GM18868 (cell line): ENCODE data around the gene HINFP.
"Not testable (repeated sequence)": the region's sequence is repeated elsewhere in the genome, so short reads cannot be mapped to it uniquely, and the experiment has no call there.

ENCODE experiments used
- ATAC-seq: cut with Tn5 transposase; IDR thresholded peaks from one replicate; pipeline ENCODE4 v1.9.1; 2021; ENCODE audit warnings: mild to moderate bottlenecking, moderate library complexity; ENCODE audit not compliant: unreplicated experiment

Gene HINFP

GRCh38 chr11:119184399-119184798, 63.0 kb downstream of the HINFP start:
- not testable (repeated sequence) for ATAC-seq
